SU-DHL-6 (cell line): Measurements from ENCODE around the gene FGFR2.

Experiments used
- H2AFZ ChIP-seq: fragments of 200-600 bp; sonication (generic); 2 replicates; pipeline ENCODE4 v1.6.1; 2014; ENCODE audit warnings: low read depth, mild to moderate bottlenecking, moderate library complexity, mixed read lengths, antibody characterized with exemption, low read length; ENCODE audit not compliant: severe bottlenecking
- H3F3A ChIP-seq: fragments of 200-600 bp; shearing (Covaris generic); 2 replicates; pipeline ENCODE4 v1.6.0; 2016; ENCODE audit warnings: antibody characterized with exemption, mild to moderate bottlenecking; ENCODE audit not compliant: insufficient read depth
- H3K27ac ChIP-seq: fragments of 200-600 bp; sonication (generic); 2 replicates; pipeline ENCODE4 v1.5.1; 2016; ENCODE audit warnings: low read depth, mild to moderate bottlenecking, low read length, moderate library complexity, mixed read lengths
- H3K27me3 ChIP-seq: fragments of 200-600 bp; sonication (generic), shearing (Covaris generic); 2 replicates; pipeline ENCODE4 v1.6.0; 2014; ENCODE audit warnings: mild to moderate bottlenecking, low read length
- H3K36me3 ChIP-seq: fragments of 200-600 bp; sonication (generic); 2 replicates; pipeline ENCODE4 v1.6.1; 2014; ENCODE audit warnings: mild to moderate bottlenecking, low read length, mixed read lengths
- H3K4me2 ChIP-seq: fragments of 300-600, 200-600 bp; shearing (Covaris generic), sonication (generic); 2 replicates; pipeline ENCODE4 v1.6.0; 2014; ENCODE audit warnings: low read length, low read depth, mild to moderate bottlenecking; ENCODE audit not compliant: poor library complexity, severe bottlenecking
- H3K4me3 ChIP-seq: fragments of 200-600 bp; sonication (generic); 2 replicates; pipeline ENCODE4 v1.5.1; 2014; ENCODE audit warnings: antibody characterized with exemption, low read length, mild to moderate bottlenecking, mixed read lengths; ENCODE audit not compliant: insufficient read depth, poor library complexity, severe bottlenecking
- H3K79me2 ChIP-seq: fragments of 200-600 bp; sonication (generic); 2 replicates; pipeline ENCODE4 v1.6.1; 2014; ENCODE audit warnings: mild to moderate bottlenecking, low read length, moderate library complexity; ENCODE audit not compliant: insufficient read depth
- H3K9ac ChIP-seq: fragments of 200-600 bp; sonication (generic); 2 replicates; pipeline ENCODE4 v1.7.0; 2014; ENCODE audit warnings: mild to moderate bottlenecking, low read length
- H3K9me2 ChIP-seq: fragments of 200-600 bp; sonication (generic); replicated peaks from 2 replicates; pipeline ENCODE4 v1.6.1; 2014; ENCODE audit warnings: low read length; ENCODE audit not compliant: insufficient read depth
- H3K9me3 ChIP-seq: fragments of 200-600 bp; sonication (generic); 2 replicates; pipeline ENCODE4 v1.6.1; 2014; ENCODE audit warnings: low read length, mixed read lengths; ENCODE audit not compliant: insufficient read depth
- H4K20me1 ChIP-seq: fragments of 200-600 bp; sonication (generic); 2 replicates; pipeline ENCODE4 v1.6.1; 2014; ENCODE audit warnings: low read depth, mild to moderate bottlenecking, antibody characterized with exemption, low read length, moderate library complexity, mixed read lengths
- CTCF ChIP-seq: fragments of 200-600 bp; sonication (generic); IDR thresholded peaks from one replicate; pipeline ENCODE4 v1.5.1; 2017; ENCODE audit warnings: antibody characterized with exemption, mild to moderate bottlenecking, low read length, moderate library complexity; ENCODE audit not compliant: insufficient read depth, poor library complexity, severe bottlenecking
- EZH2phosphoT487 ChIP-seq: fragments of 200-600 bp; sonication (generic), shearing (Covaris generic); conservative IDR thresholded peaks from 2 replicates; pipeline ENCODE4 v1.6.1; 2018; ENCODE audit warnings: mild to moderate bottlenecking, antibody characterized with exemption, low read length, moderate library complexity, mixed read lengths

FGFR2 gene

GRCh38 chr10:121500701-121501332, 97.4 kb downstream of the FGFR2 start:
- Histone ChIP-seq H2AFZ (no peak overlapping the region), H4K20me1 (no peaks in the 10 kb centered on the region), H3K27me3 (no peaks in the 10 kb centered on the region), H3K4me3 (no peak overlapping the region), H3K9ac (no peak overlapping the region), H3K27ac (no peak overlapping the region), H3K4me2 (no peak overlapping the region), H3K79me2 (no peaks in the 10 kb centered on the region), H3K36me3 (no peaks in the 10 kb centered on the region), H3F3A (no peaks in the 10 kb centered on the region), H3K9me3 (no peaks in the 10 kb centered on the region), H3K9me2 (no peaks in the 10 kb centered on the region)
- TF ChIP-seq CTCF (no peak), EZH2phosphoT487 (no peak)

- Histone ChIP-seq H3K27me3 (no peaks in the 10 kb centered on the region), H3K79me2 (no peaks in the 10 kb centered on the region), H3K9me3 (no peaks in the 10 kb centered on the region), H3K9ac (no peak overlapping the region), H2AFZ (no peak overlapping the region), H3F3A (no peaks in the 10 kb centered on the region), H3K4me3 (no peak overlapping the region), H3K4me2 (no peak overlapping the region), H4K20me1 (no peaks in the 10 kb centered on the region), H3K36me3 (no peaks in the 10 kb centered on the region), H3K27ac (no peak overlapping the region), H3K9me2 (no peaks in the 10 kb centered on the region)
- TF ChIP-seq EZH2phosphoT487 (no peak), CTCF (no peak)
Observed at GRCh38 chr10:121497513-121498470, 100.5 kb downstream of the FGFR2 start.

- no peaks in the 10 kb centered on the region for H3K9me3 ChIP-seq
- no peaks in the 10 kb centered on the region for H4K20me1 ChIP-seq
- no peak overlapping the region for H2AFZ ChIP-seq
- no peaks in the 10 kb centered on the region for H3F3A ChIP-seq
- TF ChIP-seq EZH2phosphoT487 (no peak), CTCF (no peak)
- H3K27me3 ChIP-seq = no peaks in the 10 kb centered on the region
- no peaks in the 10 kb centered on the region for H3K36me3 ChIP-seq
- no peak overlapping the region for H3K4me3 ChIP-seq
- H3K79me2 ChIP-seq = no peaks in the 10 kb centered on the region
- no peaks in the 10 kb centered on the region for H3K9me2 ChIP-seq
- H3K9ac ChIP-seq = no peak overlapping the region
- H3K4me2 ChIP-seq = no peak overlapping the region
- no peak overlapping the region for H3K27ac ChIP-seq
Observed at GRCh38 chr10:121495719-121496118, 102.5 kb downstream of the FGFR2 start.
